ENCODE measurements around the gene TBC1D32.

Gene TBC1D32

DNA sequence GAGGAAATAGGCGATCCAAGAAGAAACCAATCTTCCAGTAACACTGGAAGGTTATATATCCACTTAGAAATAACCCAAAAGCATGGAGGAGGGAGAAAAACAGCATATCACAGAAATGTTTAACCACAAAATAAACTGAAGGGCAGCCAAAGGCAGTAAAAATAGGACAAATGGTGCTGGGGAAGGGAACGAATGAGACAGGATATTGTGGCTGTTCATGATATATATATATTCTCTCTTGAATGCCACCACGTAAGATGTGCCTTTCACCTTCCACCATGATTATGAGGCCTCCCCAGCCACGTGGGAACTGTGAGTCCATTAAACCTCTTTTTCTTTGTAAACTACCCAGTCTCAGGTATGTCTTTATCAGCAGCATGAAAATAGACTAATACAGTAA is 162.4 kb downstream of the TBC1D32 start:
- H3K4me3 ChIP-seq (ENCODE audit: low read length, poor library complexity, severe bottlenecking): no peak overlapping the region
- H3K4me2 ChIP-seq (ENCODE audit: low read depth, low read length, poor library complexity, severe bottlenecking): no peak overlapping the region
- H3K9ac ChIP-seq (ENCODE audit: low read depth, low read length, poor library complexity, severe bottlenecking): no peak overlapping the region
- H3K79me2 ChIP-seq (ENCODE audit: insufficient read depth, low read length): no peaks in the 10 kb centered on the region
- no peaks in the 10 kb centered on the region for H3K9me2 ChIP-seq (replicated peaks; ENCODE audit: low read depth, low read length)
- no peaks in the 10 kb centered on the region for H3K27me3 ChIP-seq (ENCODE audit: insufficient read depth, low read length, poor library complexity, severe bottlenecking)
- no peak overlapping the region for H2AFZ ChIP-seq (ENCODE audit: low read length)
- H3K9me3 ChIP-seq (ENCODE audit: insufficient read depth, low read depth, low read length): no peaks in the 10 kb centered on the region
- no peaks in the 10 kb centered on the region for H3K4me1 ChIP-seq (ENCODE audit: insufficient read depth, low read length, poor library complexity, severe bottlenecking)
- TF ChIP-seq, protein P1, sequence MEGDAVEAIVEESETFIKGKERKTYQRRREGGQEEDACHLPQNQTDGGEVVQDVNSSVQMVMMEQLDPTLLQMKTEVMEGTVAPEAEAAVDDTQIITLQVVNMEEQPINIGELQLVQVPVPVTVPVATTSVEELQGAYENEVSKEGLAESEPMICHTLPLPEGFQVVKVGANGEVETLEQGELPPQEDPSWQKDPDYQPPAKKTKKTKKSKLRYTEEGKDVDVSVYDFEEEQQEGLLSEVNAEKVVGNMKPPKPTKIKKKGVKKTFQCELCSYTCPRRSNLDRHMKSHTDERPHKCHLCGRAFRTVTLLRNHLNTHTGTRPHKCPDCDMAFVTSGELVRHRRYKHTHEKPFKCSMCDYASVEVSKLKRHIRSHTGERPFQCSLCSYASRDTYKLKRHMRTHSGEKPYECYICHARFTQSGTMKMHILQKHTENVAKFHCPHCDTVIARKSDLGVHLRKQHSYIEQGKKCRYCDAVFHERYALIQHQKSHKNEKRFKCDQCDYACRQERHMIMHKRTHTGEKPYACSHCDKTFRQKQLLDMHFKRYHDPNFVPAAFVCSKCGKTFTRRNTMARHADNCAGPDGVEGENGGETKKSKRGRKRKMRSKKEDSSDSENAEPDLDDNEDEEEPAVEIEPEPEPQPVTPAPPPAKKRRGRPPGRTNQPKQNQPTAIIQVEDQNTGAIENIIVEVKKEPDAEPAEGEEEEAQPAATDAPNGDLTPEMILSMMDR (conservative IDR thresholded peaks at IDR 0.05; ENCODE audit: low read length): no peak
- no peak for TF ChIP-seq EZH2phosphoT487 (IDR thresholded peaks at IDR 0.05; ENCODE audit: borderline replicate concordance)
- no peaks in the 10 kb centered on the region for H3K36me3 ChIP-seq (ENCODE audit: insufficient read depth, low read length)
- no peaks in the 10 kb centered on the region for H3F3A ChIP-seq (ENCODE audit: low read depth)
- H4K20me1 ChIP-seq (ENCODE audit: insufficient read depth, low read length, poor library complexity, severe bottlenecking): no peaks in the 10 kb centered on the region

DNA sequence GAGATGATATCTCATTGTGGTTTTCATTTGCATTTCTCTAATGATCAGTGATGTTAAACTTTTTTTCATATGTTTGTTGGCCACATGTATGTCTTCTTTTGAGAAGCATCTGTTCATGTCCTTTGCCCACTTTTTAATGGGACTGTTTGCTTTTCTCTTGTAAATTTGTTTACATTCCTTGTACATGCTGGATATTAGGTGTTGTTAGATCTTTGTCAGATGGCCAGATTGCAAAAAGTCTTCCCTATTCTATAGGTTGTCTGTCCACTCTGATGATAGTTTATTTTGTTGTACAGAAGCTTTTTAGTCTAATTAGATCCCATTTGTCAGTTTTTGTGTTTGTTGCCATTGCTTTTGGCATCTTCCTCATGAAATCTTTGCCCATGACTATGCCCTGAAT is 172.4 kb downstream of the TBC1D32 start:
- Histone ChIP-seq H3K4me3 (ENCODE audit: low read length, poor library complexity, severe bottlenecking) (no peak overlapping the region), H4K20me1 (ENCODE audit: insufficient read depth, low read length, poor library complexity, severe bottlenecking) (no peaks in the 10 kb centered on the region), H3K27me3 (ENCODE audit: insufficient read depth, low read length, poor library complexity, severe bottlenecking) (no peaks in the 10 kb centered on the region), H3K9me2 (replicated peaks; ENCODE audit: low read depth, low read length) (no peaks in the 10 kb centered on the region), H3K4me2 (ENCODE audit: low read depth, low read length, poor library complexity, severe bottlenecking) (no peak overlapping the region), H3K4me1 (ENCODE audit: insufficient read depth, low read length, poor library complexity, severe bottlenecking) (no peaks in the 10 kb centered on the region), H3K79me2 (ENCODE audit: insufficient read depth, low read length) (no peaks in the 10 kb centered on the region), H3K36me3 (ENCODE audit: insufficient read depth, low read length) (peaks cover 8% of the 10 kb centered on the region; the same call in 1 of the 2 replicates), H2AFZ (ENCODE audit: low read length) (no peak overlapping the region), H3K9ac (ENCODE audit: low read depth, low read length, poor library complexity, severe bottlenecking) (no peak overlapping the region), H3K9me3 (ENCODE audit: insufficient read depth, low read depth, low read length) (no peaks in the 10 kb centered on the region; the same call in 1 of the 2 replicates), H3F3A (ENCODE audit: low read depth) (no peaks in the 10 kb centered on the region)
- TF ChIP-seq EZH2phosphoT487 (IDR thresholded peaks at IDR 0.05; ENCODE audit: borderline replicate concordance): no peak
- TF ChIP-seq, protein P1 (conservative IDR thresholded peaks at IDR 0.05; ENCODE audit: low read length): no peak

DNA sequence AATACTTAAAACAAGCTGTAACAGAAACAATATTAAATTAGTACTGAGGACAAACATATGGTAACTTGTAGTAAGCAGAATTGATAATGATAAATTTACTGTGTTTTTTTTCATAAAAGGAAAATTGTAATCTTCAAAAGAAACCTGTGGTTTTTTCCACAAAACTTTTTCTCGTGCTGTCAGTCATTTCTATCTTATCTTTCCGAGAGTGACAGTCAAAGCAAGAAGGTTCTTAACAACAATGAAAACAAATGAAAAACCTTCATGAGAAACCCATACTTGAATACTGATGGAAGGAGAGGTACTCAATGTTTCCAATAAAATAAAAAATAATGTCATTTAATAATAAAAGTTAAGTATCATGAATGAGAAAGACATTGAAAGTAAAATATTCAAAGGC is 174.0 kb downstream of the TBC1D32 start:
- Histone ChIP-seq H3K4me1 (ENCODE audit: insufficient read depth, low read length, poor library complexity, severe bottlenecking) (no peaks in the 10 kb centered on the region), H2AFZ (ENCODE audit: low read length) (no peak overlapping the region), H3K4me2 (ENCODE audit: low read depth, low read length, poor library complexity, severe bottlenecking) (no peak overlapping the region), H3K9me2 (replicated peaks; ENCODE audit: low read depth, low read length) (no peaks in the 10 kb centered on the region), H3K36me3 (ENCODE audit: insufficient read depth, low read length) (peaks cover 8% of the 10 kb centered on the region; the same call in 1 of the 2 replicates), H3F3A (ENCODE audit: low read depth) (no peaks in the 10 kb centered on the region), H3K27me3 (ENCODE audit: insufficient read depth, low read length, poor library complexity, severe bottlenecking) (no peaks in the 10 kb centered on the region), H4K20me1 (ENCODE audit: insufficient read depth, low read length, poor library complexity, severe bottlenecking) (no peaks in the 10 kb centered on the region), H3K4me3 (ENCODE audit: low read length, poor library complexity, severe bottlenecking) (no peak overlapping the region), H3K79me2 (ENCODE audit: insufficient read depth, low read length) (no peaks in the 10 kb centered on the region), H3K9ac (ENCODE audit: low read depth, low read length, poor library complexity, severe bottlenecking) (no peak overlapping the region), H3K9me3 (ENCODE audit: insufficient read depth, low read depth, low read length) (no peaks in the 10 kb centered on the region; the same call in 1 of the 2 replicates)
- TF ChIP-seq, protein P1 (conservative IDR thresholded peaks at IDR 0.05; ENCODE audit: low read length): no peak
- no peak for TF ChIP-seq EZH2phosphoT487 (IDR thresholded peaks at IDR 0.05; ENCODE audit: borderline replicate concordance)

Data from Loucy (cell line).